Lung (tissue), 12 donors: Measurements from ENCODE around the gene PIGN. TPM values are rescaled to one million over a fixed set of nuclear protein-coding genes. Genes with fewer than 3 reads are reported as not detected.
"Not testable (repeated sequence)": the region's sequence is repeated elsewhere in the genome, so short reads cannot be mapped to it uniquely, and the experiment has no call there.

Experiments
- ATAC-seq: fragments of 200-7000 bp; cut with Tn5 transposase; one replicate; pipeline ENCODE4 v1.9.1; 2020; ENCODE audit warnings: moderate number of reproducible peaks; ENCODE audit not compliant: insufficient read depth, low FRiP score
- DNase-seq, 3 donors: peaks; one replicate each; pipeline ENCODE4 v3.0.0-alpha.2; 2013 to 2017
- H3K27ac ChIP-seq, 2 donors: one replicate each; pipeline ENCODE4 v1.5.1; 2013; ENCODE audit warnings: mild to moderate bottlenecking in 2 of 2, moderate library complexity in 2 of 2, control low read depth in 1 of 2, inconsistent platforms in 1 of 2, low read depth in 1 of 2, low read length in 1 of 2
- H3K27me3 ChIP-seq, 3 donors: one replicate each; pipeline ENCODE4 v1.5.1; 2013; ENCODE audit warnings: low read length in 2 of 3; ENCODE audit not compliant: control insufficient read depth in 3 of 3, insufficient read depth in 3 of 3
- H3K36me3 ChIP-seq, 4 donors: one replicate each; pipeline ENCODE4 v1.5.1; 2013; ENCODE audit warnings: low read length in 4 of 4, mild to moderate bottlenecking in 1 of 4, moderate library complexity in 1 of 4; ENCODE audit not compliant: control insufficient read depth in 4 of 4, insufficient read depth in 4 of 4
- H3K4me1 ChIP-seq, 5 donors: one replicate each; pipeline ENCODE4 v1.5.1; 2013; ENCODE audit warnings: low read length in 5 of 5, mild to moderate bottlenecking in 2 of 5, moderate library complexity in 1 of 5; ENCODE audit not compliant: control insufficient read depth in 5 of 5, insufficient read depth in 5 of 5
- H3K4me3 ChIP-seq: one replicate; pipeline ENCODE4 v1.5.1; 2013; ENCODE audit warnings: mild to moderate bottlenecking, control low read depth, moderate library complexity
- H3K9ac ChIP-seq, 2 donors: one replicate each; pipeline ENCODE4 v1.5.1; 2013; ENCODE audit warnings: low read length in 2 of 2, control low read depth in 1 of 2; ENCODE audit not compliant: insufficient read depth in 1 of 2
- H3K9me3 ChIP-seq, 4 donors: one replicate each; pipeline ENCODE4 v1.5.1; 2013; ENCODE audit warnings: low read length in 3 of 4, mild to moderate bottlenecking in 1 of 4, moderate library complexity in 1 of 4; ENCODE audit not compliant: control insufficient read depth in 4 of 4, insufficient read depth in 3 of 4
- WGBS, 2 donors: extraction: QIAGEN DNeasy Blood & Tissue Kit; methylation state at CpG; one replicate each; pipeline ENCODE4 v1.1.7; 2013; 5-methylcytosine and 5-hydroxymethylcytosine counted together
- polyA plus RNA-seq, 2 donors: library from polyadenylated mRNA; stranded (reverse); fragments of 200-250 nt; gene quantifications; one replicate each; pipeline ENCODE4 v1.2.1, GENCODE V29; 2013
- total RNA-seq, 2 donors: library from RNA; depleted of rRNA in 1 of 2; stranded (reverse); fragments of >200 nt in 1 of 2; gene quantifications; one replicate each; pipeline ENCODE4 v1.2.1, GENCODE V29; 2014 to 2021
- TF ChIP-seq, protein P1 (sequence below): IDR thresholded peaks from 2 replicates; pipeline ENCODE4 v1.5.1; 2012; ENCODE audit warnings: mild to moderate bottlenecking; ENCODE audit errors: control extremely low read depth, extremely low read depth
- donor health status: control.
- donor health status: control.
- donor health status: Bipolar disorder and iron deficiency.
- donor health status: healthy.
- donor health status: DM: yes; HTN: yes; CAD: no.

The PIGN gene
- total and polyA plus RNA-seq, 4 donors: 5.7 to 62.5 (median 16.3) TPM

DNA sequence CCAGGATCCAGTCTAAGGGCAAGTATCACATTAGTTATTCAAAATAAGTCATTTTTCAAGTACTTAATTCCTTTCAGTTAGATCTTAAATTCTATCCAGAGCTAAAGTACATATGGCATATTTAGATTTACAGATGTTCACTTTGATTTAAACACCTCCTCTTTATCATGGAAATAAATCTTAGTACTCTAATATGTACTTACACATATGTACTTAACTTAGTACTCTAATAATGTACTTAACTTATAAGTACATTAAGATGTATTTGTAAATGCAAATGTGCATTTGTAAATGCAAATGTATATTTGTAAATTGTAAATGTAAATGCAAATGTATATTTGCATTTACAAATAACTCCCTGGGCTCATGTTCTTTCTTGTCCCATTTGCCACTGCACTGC, 14.6 kb downstream of the PIGN start:
- TF ChIP-seq, protein P1, sequence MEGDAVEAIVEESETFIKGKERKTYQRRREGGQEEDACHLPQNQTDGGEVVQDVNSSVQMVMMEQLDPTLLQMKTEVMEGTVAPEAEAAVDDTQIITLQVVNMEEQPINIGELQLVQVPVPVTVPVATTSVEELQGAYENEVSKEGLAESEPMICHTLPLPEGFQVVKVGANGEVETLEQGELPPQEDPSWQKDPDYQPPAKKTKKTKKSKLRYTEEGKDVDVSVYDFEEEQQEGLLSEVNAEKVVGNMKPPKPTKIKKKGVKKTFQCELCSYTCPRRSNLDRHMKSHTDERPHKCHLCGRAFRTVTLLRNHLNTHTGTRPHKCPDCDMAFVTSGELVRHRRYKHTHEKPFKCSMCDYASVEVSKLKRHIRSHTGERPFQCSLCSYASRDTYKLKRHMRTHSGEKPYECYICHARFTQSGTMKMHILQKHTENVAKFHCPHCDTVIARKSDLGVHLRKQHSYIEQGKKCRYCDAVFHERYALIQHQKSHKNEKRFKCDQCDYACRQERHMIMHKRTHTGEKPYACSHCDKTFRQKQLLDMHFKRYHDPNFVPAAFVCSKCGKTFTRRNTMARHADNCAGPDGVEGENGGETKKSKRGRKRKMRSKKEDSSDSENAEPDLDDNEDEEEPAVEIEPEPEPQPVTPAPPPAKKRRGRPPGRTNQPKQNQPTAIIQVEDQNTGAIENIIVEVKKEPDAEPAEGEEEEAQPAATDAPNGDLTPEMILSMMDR: no peak
- ATAC-seq (no peak), DNase-seq (no peak)
- H3K9ac ChIP-seq: no peak overlapping the region
- no peaks in the 10 kb centered on the region for H3K4me1 ChIP-seq
- H3K27me3 ChIP-seq: no peaks in the 10 kb centered on the region
- no peak overlapping the region for H3K4me3 ChIP-seq
- H3K27ac ChIP-seq: no peak overlapping the region
- no peaks in the 10 kb centered on the region for H3K9me3 ChIP-seq
- peaks cover 0 to 2% (median 0%) of the 10 kb centered on the region in 4 donors for H3K36me3 ChIP-seq

DNA sequence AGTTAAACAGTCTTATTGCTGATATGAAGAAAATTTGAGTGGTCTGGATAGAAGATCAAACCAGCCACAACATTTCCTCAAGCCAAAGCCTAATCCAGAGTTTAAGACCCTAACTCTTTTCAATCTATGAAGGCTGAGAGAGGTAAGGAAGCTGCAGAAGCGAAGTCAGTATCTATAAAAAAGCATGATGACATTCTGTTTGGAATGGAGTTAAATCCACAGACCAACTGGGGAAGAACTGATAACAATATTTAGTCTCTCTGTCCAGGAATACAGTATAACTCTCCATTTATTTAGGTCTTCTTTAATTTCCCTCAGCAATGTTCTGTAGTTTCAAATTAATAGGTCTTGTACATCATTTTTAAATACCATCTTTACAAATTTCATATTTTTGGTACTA, 16.0 kb downstream of the PIGN start:
- Histone ChIP-seq H3K4me1 (no peaks in the 10 kb centered on the region), H3K9ac (no peak overlapping the region), H3K27me3 (no peaks in the 10 kb centered on the region), H3K36me3 (peaks cover 0 to 2% (median 0%) of the 10 kb centered on the region in 4 donors), H3K4me3 (no peak overlapping the region), H3K27ac (no peak overlapping the region), H3K9me3 (no peaks in the 10 kb centered on the region)
- DNase-seq: no peak
- ATAC-seq: no peak
- 94 to 96% methylated on average over 1 of the region's 1 CpG for WGBS, 2 donors
- TF ChIP-seq, protein P1: no peak

DNA sequence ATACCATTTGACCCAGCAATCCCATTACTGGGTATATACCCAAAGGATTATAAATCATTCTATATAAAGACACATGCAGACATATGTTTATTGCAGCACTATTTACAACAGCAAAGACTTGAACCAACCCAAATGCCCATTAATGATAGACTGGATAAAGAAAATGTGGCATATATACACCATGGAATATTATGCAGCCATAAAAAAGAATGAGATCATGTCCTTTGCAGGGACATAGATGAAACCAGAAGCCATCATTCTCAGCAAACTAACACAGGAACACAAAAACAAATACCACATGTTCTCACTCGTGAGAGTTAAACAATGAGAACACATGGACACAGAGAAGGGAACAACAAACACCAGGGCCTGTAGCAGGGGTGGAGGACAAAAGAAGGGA, 20.3 kb downstream of the PIGN start:
- H3K27me3 ChIP-seq, H3K4me3 ChIP-seq, H3K9me3 ChIP-seq, H3K4me1 ChIP-seq, H3K27ac ChIP-seq, ATAC-seq, DNase-seq, H3K36me3 ChIP-seq, H3K9ac ChIP-seq: not testable (repeated sequence)
- 84 to 91% methylated on average over 1 of the region's 1 CpG for WGBS, 2 donors

DNA sequence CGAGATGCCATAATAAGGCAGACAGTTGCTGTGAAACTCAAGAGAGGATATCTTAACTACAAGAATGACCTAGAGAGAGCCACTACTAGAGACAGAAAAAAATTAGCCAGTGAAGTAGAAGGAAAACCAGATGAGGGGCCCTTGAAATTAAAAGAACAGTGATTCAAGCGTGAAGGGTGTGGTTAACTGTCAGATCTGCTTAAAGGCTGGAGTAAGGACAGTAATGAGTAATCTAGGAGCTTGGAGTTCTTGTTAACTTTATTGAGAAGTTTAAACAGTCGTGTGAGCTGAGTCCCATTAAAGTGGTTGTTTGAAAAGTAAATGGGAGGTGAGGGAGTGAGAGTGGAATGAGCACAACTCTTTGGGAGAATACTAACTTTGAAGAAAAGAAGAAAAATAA, 21.3 kb downstream of the PIGN start:
- DNase-seq: no peak
- TF ChIP-seq, protein P1: no peak
- no peak overlapping the region for H3K27ac ChIP-seq
- H3K36me3 ChIP-seq: peaks cover 0 to 5% (median 3%) of the 10 kb centered on the region in 4 donors
- H3K4me3 ChIP-seq: no peak overlapping the region
- H3K9ac ChIP-seq: no peak overlapping the region
- ATAC-seq: no peak
- H3K4me1 ChIP-seq: peaks cover 0 to 1% (median 0%) of the 10 kb centered on the region in 5 donors
- no peaks in the 10 kb centered on the region for H3K27me3 ChIP-seq
- 71 to 89% methylated on average over 3 of the region's 3 CpGs for WGBS, 2 donors
- no peaks in the 10 kb centered on the region for H3K9me3 ChIP-seq
